Astrocyte (in vitro differentiated cells and primary cell): ENCODE results near the gene CLMN. TPM values are rescaled to one million over a fixed set of nuclear protein-coding genes. Genes with fewer than 3 reads are reported as not detected.

Experiments
- DNase-seq: peaks from one replicate; pipeline ENCODE4 v3.0.0-alpha.2; 2010; ENCODE audit warnings: low read depth
- FAIRE-seq: peaks from 2 replicates; lab custom pipeline; 2011; peaks lifted over from hg19 to GRCh38; lab: Jason Lieb, UNC
- H2AFZ ChIP-seq: 2 replicates; pipeline ENCODE4 v1.6.0; 2012; ENCODE audit warnings: low read depth, low read length, inconsistent platforms
- H3K27ac ChIP-seq: 2 replicates; pipeline ENCODE4 v1.5.1; 2011; ENCODE audit warnings: low read depth, low read length, inconsistent platforms
- H3K27me3 ChIP-seq: 2 replicates; pipeline ENCODE4 v1.6.0; 2011; ENCODE audit warnings: low read length, inconsistent platforms; ENCODE audit not compliant: insufficient read depth
- H3K36me3 ChIP-seq: 2 replicates; pipeline ENCODE4 v1.5.1; 2011; ENCODE audit warnings: low read length, inconsistent platforms; ENCODE audit not compliant: insufficient read depth
- H3K4me1 ChIP-seq: 2 replicates; pipeline ENCODE4 v1.5.1; 2011; ENCODE audit warnings: low read length, inconsistent platforms; ENCODE audit not compliant: insufficient read depth
- H3K4me2 ChIP-seq: 2 replicates; pipeline ENCODE4 v1.6.0; 2012; ENCODE audit warnings: low read length, inconsistent platforms
- H3K4me3 ChIP-seq: 2 replicates; pipeline ENCODE4 v1.5.1; 2011; ENCODE audit warnings: low read depth, mild to moderate bottlenecking, low read length, inconsistent platforms; ENCODE audit not compliant: insufficient read depth
- H3K79me2 ChIP-seq: 2 replicates; pipeline ENCODE4 v1.6.0; 2012; ENCODE audit warnings: mild to moderate bottlenecking, low read length, inconsistent platforms; ENCODE audit not compliant: insufficient read depth
- H3K9ac ChIP-seq: 2 replicates; pipeline ENCODE4 v1.6.0; 2012; ENCODE audit warnings: mild to moderate bottlenecking, low read length, inconsistent platforms
- H3K9me3 ChIP-seq: 2 replicates; pipeline ENCODE4 v1.5.1; 2012; ENCODE audit warnings: low read depth, mild to moderate bottlenecking, low read length, inconsistent platforms; ENCODE audit not compliant: insufficient read depth
- H4K20me1 ChIP-seq: 2 replicates; pipeline ENCODE4 v1.6.0; 2012; ENCODE audit warnings: low read length, inconsistent platforms; ENCODE audit not compliant: insufficient read depth
- H3K27ac Mint-ChIP-seq: one replicate; pipeline ENCODE4 v1.8.0; 2021; ENCODE audit warnings: mild to moderate bottlenecking, mixed read lengths; ENCODE audit not compliant: unreplicated experiment
- H3K27me3 Mint-ChIP-seq: one replicate; pipeline ENCODE4 v1.8.0; 2021; ENCODE audit warnings: low read depth, mixed read lengths; ENCODE audit not compliant: unreplicated experiment
- H3K36me3 Mint-ChIP-seq: one replicate; pipeline ENCODE4 v1.8.0; 2021; ENCODE audit warnings: low read depth, mixed read lengths; ENCODE audit not compliant: unreplicated experiment
- H3K4me1 Mint-ChIP-seq: one replicate; pipeline ENCODE4 v1.8.0; 2021; ENCODE audit warnings: low read depth, mixed read lengths; ENCODE audit not compliant: unreplicated experiment
- H3K4me3 Mint-ChIP-seq: one replicate; pipeline ENCODE4 v1.8.0; 2021; ENCODE audit warnings: mild to moderate bottlenecking, moderate library complexity, mixed read lengths; ENCODE audit not compliant: unreplicated experiment
- H3K9me3 Mint-ChIP-seq: one replicate; pipeline ENCODE4 v1.8.0; 2021; ENCODE audit warnings: mild to moderate bottlenecking, mixed read lengths; ENCODE audit not compliant: unreplicated experiment
- EZH2 ChIP-seq: IDR thresholded peaks from 2 replicates; pipeline ENCODE4 v1.6.1; 2012; ENCODE audit warnings: mild to moderate bottlenecking, low read length, inconsistent platforms; ENCODE audit not compliant: insufficient read depth
- total RNA-seq: library from RNA; stranded (reverse); gene quantifications from 2 replicates; pipeline ENCODE4 v1.2.1, GENCODE V29; 2021
- TF ChIP-seq, protein P1 (sequence below): IDR thresholded peaks from 2 replicates; pipeline ENCODE4 v1.5.1; 2011; ENCODE audit warnings: low read depth, mild to moderate bottlenecking, inconsistent platforms, low read length, moderate library complexity; ENCODE audit not compliant: insufficient read depth

The CLMN gene
- total RNA-seq, 1 donor from 2014 or later: 14.0 TPM

DNA sequence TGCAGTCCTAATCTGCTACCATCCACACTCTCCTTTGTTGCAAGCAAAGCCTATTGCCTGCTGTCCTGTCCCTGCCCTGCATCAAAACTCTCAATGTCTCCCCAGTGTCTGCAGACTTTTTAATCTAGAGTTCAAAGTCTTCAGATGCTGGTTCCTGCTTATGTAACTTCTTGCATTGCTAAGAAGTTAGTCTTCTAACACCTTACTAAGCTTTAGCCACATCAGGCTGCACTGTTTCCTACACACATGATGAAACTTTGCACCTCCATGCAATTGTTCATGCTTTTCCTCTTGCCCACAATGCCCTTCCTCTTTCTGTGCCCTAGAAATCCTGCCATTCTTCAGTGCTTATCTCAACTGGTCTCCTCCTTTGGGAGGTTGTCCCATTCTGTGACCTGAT is 146.2 kb downstream of the CLMN start:
- no peak overlapping the region for H3K4me2 ChIP-seq
- FAIRE-seq (no peak), DNase-seq (no peak)
- Mint-ChIP-seq H3K36me3 (no peaks in the 10 kb centered on the region), H3K27ac (no peak overlapping the region), H3K9me3 (peaks cover 3% of the 10 kb centered on the region), H3K27me3 (no peaks in the 10 kb centered on the region), H3K4me3 (no peak overlapping the region), H3K4me1 (no peaks in the 10 kb centered on the region)
- no peaks in the 10 kb centered on the region for H3K4me1 ChIP-seq
- no peak overlapping the region for H3K9ac ChIP-seq
- H4K20me1 ChIP-seq: no peaks in the 10 kb centered on the region
- no peak overlapping the region for H3K27ac ChIP-seq
- H3K36me3 ChIP-seq: no peaks in the 10 kb centered on the region
- TF ChIP-seq, protein P1, sequence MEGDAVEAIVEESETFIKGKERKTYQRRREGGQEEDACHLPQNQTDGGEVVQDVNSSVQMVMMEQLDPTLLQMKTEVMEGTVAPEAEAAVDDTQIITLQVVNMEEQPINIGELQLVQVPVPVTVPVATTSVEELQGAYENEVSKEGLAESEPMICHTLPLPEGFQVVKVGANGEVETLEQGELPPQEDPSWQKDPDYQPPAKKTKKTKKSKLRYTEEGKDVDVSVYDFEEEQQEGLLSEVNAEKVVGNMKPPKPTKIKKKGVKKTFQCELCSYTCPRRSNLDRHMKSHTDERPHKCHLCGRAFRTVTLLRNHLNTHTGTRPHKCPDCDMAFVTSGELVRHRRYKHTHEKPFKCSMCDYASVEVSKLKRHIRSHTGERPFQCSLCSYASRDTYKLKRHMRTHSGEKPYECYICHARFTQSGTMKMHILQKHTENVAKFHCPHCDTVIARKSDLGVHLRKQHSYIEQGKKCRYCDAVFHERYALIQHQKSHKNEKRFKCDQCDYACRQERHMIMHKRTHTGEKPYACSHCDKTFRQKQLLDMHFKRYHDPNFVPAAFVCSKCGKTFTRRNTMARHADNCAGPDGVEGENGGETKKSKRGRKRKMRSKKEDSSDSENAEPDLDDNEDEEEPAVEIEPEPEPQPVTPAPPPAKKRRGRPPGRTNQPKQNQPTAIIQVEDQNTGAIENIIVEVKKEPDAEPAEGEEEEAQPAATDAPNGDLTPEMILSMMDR: no peak
- no peak for TF ChIP-seq EZH2
- H2AFZ ChIP-seq: no peak overlapping the region
- no peak overlapping the region for H3K4me3 ChIP-seq
- H3K27me3 ChIP-seq: no peaks in the 10 kb centered on the region
- H3K79me2 ChIP-seq: no peaks in the 10 kb centered on the region
- no peaks in the 10 kb centered on the region for H3K9me3 ChIP-seq

DNA sequence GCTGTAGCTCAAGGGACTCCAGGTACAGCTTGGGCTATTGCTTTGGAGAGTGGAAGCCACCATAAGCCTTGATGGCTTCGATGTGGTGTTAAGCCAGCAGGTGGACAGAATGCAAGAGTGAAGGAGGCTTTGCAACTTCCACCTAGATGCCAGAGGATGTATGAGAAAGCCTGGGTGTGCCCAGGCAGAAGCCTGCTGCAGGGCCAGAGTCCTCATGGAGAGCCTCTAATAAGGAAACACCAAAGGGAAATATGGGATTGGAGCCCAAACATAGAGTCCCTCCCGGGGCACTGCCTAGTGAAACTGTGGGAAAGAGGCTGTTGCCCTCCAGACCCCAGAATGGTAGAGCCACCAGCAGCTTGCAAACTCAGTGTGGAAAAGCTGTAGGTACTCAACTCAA is 152.5 kb downstream of the CLMN start:
- no peak for FAIRE-seq
- no peak overlapping the region for H3K4me3 Mint-ChIP-seq
- Histone ChIP-seq H3K27me3 (no peaks in the 10 kb centered on the region), H3K4me3 (no peak overlapping the region), H4K20me1 (no peaks in the 10 kb centered on the region), H3K27ac (no peak overlapping the region), H2AFZ (no peak overlapping the region), H3K9ac (no peak overlapping the region), H3K79me2 (no peaks in the 10 kb centered on the region), H3K4me2 (no peak overlapping the region), H3K36me3 (no peaks in the 10 kb centered on the region), H3K9me3 (no peaks in the 10 kb centered on the region), H3K4me1 (no peaks in the 10 kb centered on the region)
- no peak overlapping the region for H3K27ac Mint-ChIP-seq
- no peak for TF ChIP-seq EZH2
- TF ChIP-seq, protein P1: no peak
- no peak for DNase-seq
- H3K27me3 Mint-ChIP-seq: no peaks in the 10 kb centered on the region
- H3K9me3 Mint-ChIP-seq: peaks cover 9% of the 10 kb centered on the region
- H3K36me3 Mint-ChIP-seq: peaks cover 7% of the 10 kb centered on the region
- no peaks in the 10 kb centered on the region for H3K4me1 Mint-ChIP-seq

DNA sequence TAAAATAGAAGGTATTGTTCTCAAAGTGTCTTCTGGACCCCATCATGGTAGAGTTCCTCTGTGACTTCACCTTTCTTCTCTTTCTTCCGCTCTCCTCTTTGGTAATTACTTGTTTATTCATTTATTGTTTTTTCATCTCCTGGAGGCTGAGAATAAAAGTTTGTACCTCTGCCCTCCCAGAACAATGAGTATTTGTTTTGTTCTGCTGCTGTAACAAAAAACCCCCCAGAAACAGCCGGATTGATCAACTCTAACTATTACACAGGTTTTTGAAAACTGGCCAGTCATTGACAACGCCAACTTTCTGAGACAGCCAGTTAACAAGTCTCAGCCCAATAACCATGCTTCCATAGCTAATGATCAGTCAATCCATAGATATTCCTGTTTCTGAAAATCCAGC is 154.2 kb downstream of the CLMN start:
- Mint-ChIP-seq H3K4me3 (no peak overlapping the region), H3K27me3 (no peaks in the 10 kb centered on the region), H3K36me3 (peaks cover 7% of the 10 kb centered on the region), H3K27ac (no peak overlapping the region), H3K4me1 (no peaks in the 10 kb centered on the region), H3K9me3 (peaks cover 9% of the 10 kb centered on the region)
- Histone ChIP-seq H3K36me3 (no peaks in the 10 kb centered on the region), H3K27ac (no peak overlapping the region), H4K20me1 (no peaks in the 10 kb centered on the region), H3K4me3 (no peak overlapping the region), H3K27me3 (no peaks in the 10 kb centered on the region), H3K4me1 (no peaks in the 10 kb centered on the region), H3K79me2 (no peaks in the 10 kb centered on the region), H2AFZ (no peak overlapping the region), H3K9ac (no peak overlapping the region), H3K4me2 (no peak overlapping the region), H3K9me3 (no peaks in the 10 kb centered on the region)
- FAIRE-seq: no peak
- no peak for DNase-seq
- TF ChIP-seq EZH2: no peak
- TF ChIP-seq, protein P1: no peak
